Kidney glomerular epithelial cell (primary cell): ENCODE measurements around the gene C16orf92.
"Not testable (repeated sequence)": the region's sequence is repeated elsewhere in the genome, so short reads cannot be mapped to it uniquely, and the experiment has no call there.

Source experiments
- DNase-seq: peaks from one replicate; lab custom pipeline; 2025; lab: John Stamatoyannopoulos, UW

Gene C16orf92

GRCh38 chr16:30027588-30028437, 4.8 kb downstream of the C16orf92 start:
- no peak for DNase-seq

- DNase-seq = no peak
Observed at GRCh38 chr16:30028438-30029076, 5.6 kb downstream of the C16orf92 start.

- no peak for DNase-seq
Observed at GRCh38 chr16:30030011-30030685, 7.2 kb downstream of the C16orf92 start.

- DNase-seq = no peak
Observed at GRCh38 chr16:30030841-30031413, 7.9 kb downstream of the C16orf92 start, which contains the start of gene TLCD3B. Gene TLCD3B (minus strand): TSS chr16:30031271. CDS start chr16:30030527, 744 bp downstream.

GRCh38 chr16:30031477-30031918, 8.5 kb downstream of the C16orf92 start:
- DNase-seq = no peak

GRCh38 chr16:30032083-30032819, 9.3 kb downstream of the C16orf92 start:
- peak; percentile 28 for DNase-seq

GRCh38 chr16:30033270-30033669, 10.3 kb downstream of the C16orf92 start:
- peak; percentile 41 for DNase-seq

GRCh38 chr16:30040221-30040620, 17.2 kb downstream of the C16orf92 start:
- DNase-seq = no peak

- DNase-seq = not testable (repeated sequence)
Observed at GRCh38 chr16:30040690-30041089, 17.7 kb downstream of the C16orf92 start.

- DNase-seq = no peak
Observed at GRCh38 chr16:30041841-30042240, 18.8 kb downstream of the C16orf92 start.

- no peak for DNase-seq
Observed at GRCh38 chr16:30046178-30046577, 23.2 kb downstream of the C16orf92 start.

GRCh38 chr16:30046588-30046987, 23.6 kb downstream of the C16orf92 start:
- DNase-seq = no peak

GRCh38 chr16:30049871-30050270, 26.9 kb downstream of the C16orf92 start:
- no peak for DNase-seq

GRCh38 chr16:30051518-30051917, 28.5 kb downstream of the C16orf92 start:
- DNase-seq = no peak

- peak; percentile 80 for DNase-seq
Observed at GRCh38 chr16:30052671-30053372, 29.8 kb downstream of the C16orf92 start.

GRCh38 chr16:30053376-30054015, 30.5 kb downstream of the C16orf92 start:
- no peak for DNase-seq

GRCh38 chr16:30054451-30054850, 31.5 kb downstream of the C16orf92 start:
- no peak for DNase-seq

GRCh38 chr16:30054959-30055553, 32.1 kb downstream of the C16orf92 start:
- no peak for DNase-seq

- DNase-seq = no peak
Observed at GRCh38 chr16:30060346-30060745, 37.3 kb downstream of the C16orf92 start.
